HG03439 (cell line): Measurements from ENCODE around the gene ZNF385A.

Experiments
- ATAC-seq: cut with Tn5 transposase; IDR thresholded peaks from one replicate; pipeline ENCODE4 v1.9.1; 2021; ENCODE audit warnings: mild to moderate bottlenecking, moderate library complexity; ENCODE audit not compliant: unreplicated experiment

ZNF385A gene

GRCh38 chr12:54416687-54417603, 32.4 kb upstream of the ZNF385A start:
- ATAC-seq: no peak

GRCh38 chr12:54415221-54415929, 30.8 kb upstream of the ZNF385A start:
- ATAC-seq: no peak

GRCh38 chr12:54413284-54414190, 29.0 kb upstream of the ZNF385A start:
- ATAC-seq: no peak

- no peak for ATAC-seq
These were observed 28.3 kb upstream of the ZNF385A start for GRCh38 chr12:54412786-54413185.

GRCh38 chr12:54412348-54412747, 27.8 kb upstream of the ZNF385A start:
- no peak for ATAC-seq

GRCh38 chr12:54411391-54412241, 27.1 kb upstream of the ZNF385A start:
- no peak for ATAC-seq

GRCh38 chr12:54409267-54409666, 24.7 kb upstream of the ZNF385A start:
- no peak for ATAC-seq

GRCh38 chr12:54407183-54407905, 22.8 kb upstream of the ZNF385A start:
- no peak for ATAC-seq

GRCh38 chr12:54405573-54405972, 21.0 kb upstream of the ZNF385A start:
- ATAC-seq: no peak

GRCh38 chr12:54405106-54405505, 20.6 kb upstream of the ZNF385A start:
- ATAC-seq: no peak

- no peak for ATAC-seq
These were observed 19.8 kb upstream of the ZNF385A start for GRCh38 chr12:54404061-54405004.

- no peak for ATAC-seq
These were observed 16.6 kb upstream of the ZNF385A start for GRCh38 chr12:54401119-54401518.

- peak; percentile 85 for ATAC-seq
These were observed 14.7 kb upstream of the ZNF385A start for GRCh38 chr12:54398995-54399793.

GRCh38 chr12:54398218-54398617, 13.7 kb upstream of the ZNF385A start:
- ATAC-seq: no peak

GRCh38 chr12:54397157-54397556, 12.6 kb upstream of the ZNF385A start:
- no peak for ATAC-seq

GRCh38 chr12:54395545-54395944, 11.0 kb upstream of the ZNF385A start:
- ATAC-seq: no peak

GRCh38 chr12:54394986-54395385, 10.5 kb upstream of the ZNF385A start:
- ATAC-seq: no peak
